ENCODE data around the gene HTT-AS. TPM values are rescaled to one million over a fixed set of nuclear protein-coding genes. Genes with fewer than 3 reads are reported as not detected.

Gene HTT-AS
- total RNA-seq, 1 donor, result not detected

- TF ChIP-seq CTCF (IDR thresholded peaks at IDR 0.05; ENCODE audit: insufficient read depth, low read length), result no peak
- H3K4me3 ChIP-seq (ENCODE audit: low read depth, low read length), result no peak overlapping the region
- no peak for DNase-seq (ENCODE audit: low read depth)
Measured at GRCh38 chr4:3070709-3071500, 3.4 kb downstream of the HTT-AS start.

GRCh38 chr4:3069661-3070199 lies 4.6 kb downstream of the HTT-AS start:
- DNase-seq (ENCODE audit: low read depth), result no peak
- no peak for TF ChIP-seq CTCF (IDR thresholded peaks at IDR 0.05; ENCODE audit: insufficient read depth, low read length)
- no peak overlapping the region for H3K4me3 ChIP-seq (ENCODE audit: low read depth, low read length)

GRCh38 chr4:3067473-3068001 lies 6.8 kb downstream of the HTT-AS start:
- TF ChIP-seq CTCF (IDR thresholded peaks at IDR 0.05; ENCODE audit: insufficient read depth, low read length), result no peak
- no peak for DNase-seq (ENCODE audit: low read depth)
- H3K4me3 ChIP-seq (ENCODE audit: low read depth, low read length), result no peak overlapping the region

- no peak overlapping the region for H3K4me3 ChIP-seq (ENCODE audit: low read depth, low read length)
- TF ChIP-seq CTCF (IDR thresholded peaks at IDR 0.05; ENCODE audit: insufficient read depth, low read length), result no peak
- no peak for DNase-seq (ENCODE audit: low read depth)
Measured at GRCh38 chr4:3066836-3067400, 7.4 kb downstream of the HTT-AS start.

- no peak for DNase-seq (ENCODE audit: low read depth)
- TF ChIP-seq CTCF (IDR thresholded peaks at IDR 0.05; ENCODE audit: insufficient read depth, low read length), result no peak
Measured at GRCh38 chr4:3065551-3065950, 8.8 kb downstream of the HTT-AS start.

GRCh38 chr4:3062471-3062870 lies 11.9 kb downstream of the HTT-AS start:
- peak; percentile 37 for DNase-seq (ENCODE audit: low read depth)
- no peak for TF ChIP-seq CTCF (IDR thresholded peaks at IDR 0.05; ENCODE audit: insufficient read depth, low read length)

More at GRCh38 chr4:3065551-3065950, 8.8 kb downstream of the HTT-AS start:
- H3K4me3 ChIP-seq (ENCODE audit: low read depth, low read length), result no peak overlapping the region

More at GRCh38 chr4:3062471-3062870, 11.9 kb downstream of the HTT-AS start:
- H3K4me3 ChIP-seq (ENCODE audit: low read depth, low read length), result no peak overlapping the region

Measured in fibroblast of the aortic adventitia (primary cell).